ENCODE results near the gene UPF2.
A peak's percentile ranks its signal among the peaks of the same experiment; 100 is the strongest.

DNA sequence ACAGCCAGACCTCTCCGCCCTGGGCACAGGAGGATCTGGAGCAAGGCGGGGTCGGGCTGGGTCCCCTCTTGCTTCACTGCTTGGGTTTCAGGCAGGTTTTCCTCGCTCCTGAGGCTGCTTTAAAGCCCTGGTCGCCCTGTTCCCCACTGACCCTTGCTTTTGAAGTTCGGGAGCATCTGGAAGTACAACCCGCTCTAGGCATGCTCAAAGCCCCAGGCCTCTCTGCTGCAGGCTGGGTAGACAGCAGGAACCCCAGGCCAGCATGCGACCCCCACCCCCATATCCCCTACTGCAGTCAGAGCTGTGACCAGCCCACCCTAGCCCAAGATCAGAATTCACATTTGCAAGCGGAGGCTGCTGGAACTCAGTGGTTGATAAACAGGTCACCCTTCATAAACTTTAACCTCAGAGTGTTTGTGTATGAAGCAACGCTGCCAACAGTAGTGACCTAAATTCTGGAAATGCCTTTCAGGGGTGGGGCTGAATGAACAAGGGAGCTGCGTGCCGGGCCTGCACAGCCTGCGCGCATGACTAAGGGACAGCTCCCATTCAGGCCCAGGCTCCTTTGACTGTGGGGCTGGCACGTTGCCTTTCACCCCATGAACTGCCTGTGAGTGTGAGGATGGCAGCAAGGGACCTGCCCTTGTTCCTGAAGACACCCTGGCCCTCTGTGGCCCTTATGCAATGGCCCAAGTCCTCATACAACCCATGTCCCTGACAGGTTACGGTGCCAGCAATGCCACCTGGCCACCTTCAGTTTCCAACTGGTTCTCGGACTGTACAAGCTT is 166.9 kb downstream of the UPF2 start:
- peak; percentile 16 to 77 for TF ChIP-seq EP300 (IDR thresholded peaks at IDR 0.05)
- TF ChIP-seq, protein P1, sequence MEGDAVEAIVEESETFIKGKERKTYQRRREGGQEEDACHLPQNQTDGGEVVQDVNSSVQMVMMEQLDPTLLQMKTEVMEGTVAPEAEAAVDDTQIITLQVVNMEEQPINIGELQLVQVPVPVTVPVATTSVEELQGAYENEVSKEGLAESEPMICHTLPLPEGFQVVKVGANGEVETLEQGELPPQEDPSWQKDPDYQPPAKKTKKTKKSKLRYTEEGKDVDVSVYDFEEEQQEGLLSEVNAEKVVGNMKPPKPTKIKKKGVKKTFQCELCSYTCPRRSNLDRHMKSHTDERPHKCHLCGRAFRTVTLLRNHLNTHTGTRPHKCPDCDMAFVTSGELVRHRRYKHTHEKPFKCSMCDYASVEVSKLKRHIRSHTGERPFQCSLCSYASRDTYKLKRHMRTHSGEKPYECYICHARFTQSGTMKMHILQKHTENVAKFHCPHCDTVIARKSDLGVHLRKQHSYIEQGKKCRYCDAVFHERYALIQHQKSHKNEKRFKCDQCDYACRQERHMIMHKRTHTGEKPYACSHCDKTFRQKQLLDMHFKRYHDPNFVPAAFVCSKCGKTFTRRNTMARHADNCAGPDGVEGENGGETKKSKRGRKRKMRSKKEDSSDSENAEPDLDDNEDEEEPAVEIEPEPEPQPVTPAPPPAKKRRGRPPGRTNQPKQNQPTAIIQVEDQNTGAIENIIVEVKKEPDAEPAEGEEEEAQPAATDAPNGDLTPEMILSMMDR (IDR thresholded peaks at IDR 0.05), result no peak
